ENCODE data around the gene B3GALT5. TPM values are rescaled to one million over a fixed set of nuclear protein-coding genes. Genes with fewer than 3 reads are reported as not detected.

Gene B3GALT5
- total and polyA plus RNA-seq, 8 donors: 0.03 to 1.5 (median 1.1) TPM

GRCh38 chr21:39604951-39605350 is 7.8 kb upstream of the B3GALT5 start:
- Histone ChIP-seq H3K27ac (no peak overlapping the region), H3K4me1 (no peaks in the 10 kb centered on the region), H3K27me3 (peaks cover 0 to 9% of the 10 kb centered on the region in 2 donors), H3K4me3 (no peak overlapping the region), H3K36me3 (no peaks in the 10 kb centered on the region), H3K9me3 (no peaks in the 10 kb centered on the region)
- intact Hi-C loops (cut with DNase I): no loop called here
- no peak for ATAC-seq
- TF ChIP-seq CTCF (IDR thresholded peaks at IDR 0.05): no peak
- DNase-seq: no peak

- H3K4me3 ChIP-seq: no peak overlapping the region
- no peak overlapping the region for H3K27ac ChIP-seq
- ATAC-seq (no peak), DNase-seq (no peak)
- H3K36me3 ChIP-seq: no peaks in the 10 kb centered on the region
- TF ChIP-seq CTCF (IDR thresholded peaks at IDR 0.05): no peak
- no peaks in the 10 kb centered on the region for H3K9me3 ChIP-seq
- intact Hi-C loops (cut with DNase I): no loop called here
- no peaks in the 10 kb centered on the region for H3K4me1 ChIP-seq
- H3K27me3 ChIP-seq: peaks cover 29 to 66% of the 10 kb centered on the region in 2 donors
Measured at GRCh38 chr21:39610703-39611102, 2.0 kb upstream of the B3GALT5 start.

GRCh38 chr21:39611551-39612190 is 1.1 kb upstream of the B3GALT5 start:
- DNase-seq: no peak
- Histone ChIP-seq H3K4me1 (no peaks in the 10 kb centered on the region), H3K27ac (no peak overlapping the region), H3K4me3 (no peak overlapping the region), H3K36me3 (no peaks in the 10 kb centered on the region), H3K27me3 (peaks cover 29 to 66% of the 10 kb centered on the region in 2 donors), H3K9me3 (no peaks in the 10 kb centered on the region)
- intact Hi-C loops (cut with DNase I): no loop called here
- ATAC-seq: no peak
- TF ChIP-seq CTCF (IDR thresholded peaks at IDR 0.05): no peak

GRCh38 chr21:39613041-39613934 is 548 bp downstream of the B3GALT5 start:
- DNase-seq: peak in 1 of 4 donors; percentile 23
- H3K4me3 ChIP-seq: no peak overlapping the region

More at GRCh38 chr21:39613041-39613934, 548 bp downstream of the B3GALT5 start:
- Histone ChIP-seq H3K27ac (no peak overlapping the region), H3K27me3 (peaks cover 29 to 66% of the 10 kb centered on the region in 2 donors), H3K36me3 (no peaks in the 10 kb centered on the region), H3K9me3 (no peaks in the 10 kb centered on the region), H3K4me1 (no peaks in the 10 kb centered on the region)
- intact Hi-C loops (cut with DNase I): no loop called here
- TF ChIP-seq CTCF (IDR thresholded peaks at IDR 0.05): no peak
- no peak for ATAC-seq
